Measurements from ENCODE around the gene EEF2.

The EEF2 gene

GRCh38 chr19:4023600-4024398, 38.5 kb upstream of the EEF2 start:
- TF ChIP-seq CTCF (IDR thresholded peaks at IDR 0.05; ENCODE audit: low read depth, low read length): no peak
- no peaks in the 10 kb centered on the region for H3K9me3 ChIP-seq
- no peaks in the 10 kb centered on the region for H3K27me3 ChIP-seq
- no peak overlapping the region for H3K4me3 ChIP-seq (ENCODE audit: low read depth, low read length)
- no peaks in the 10 kb centered on the region for H3K4me1 ChIP-seq
- DNase-seq: no peak
- H3K36me3 ChIP-seq: peaks cover 37% of the 10 kb centered on the region

- no peak for TF ChIP-seq CTCF (IDR thresholded peaks at IDR 0.05; ENCODE audit: low read depth, low read length)
- Histone ChIP-seq H3K9me3 (no peaks in the 10 kb centered on the region), H3K36me3 (peaks cover 42% of the 10 kb centered on the region), H3K27me3 (no peaks in the 10 kb centered on the region), H3K4me1 (peaks cover 10% of the 10 kb centered on the region), H3K4me3 (ENCODE audit: low read depth, low read length) (no peak overlapping the region)
- peak; percentile 10 for DNase-seq
These were observed 34.3 kb upstream of the EEF2 start for GRCh38 chr19:4019578-4019977.

GRCh38 chr19:4018775-4019504, 33.7 kb upstream of the EEF2 start:
- Histone ChIP-seq H3K36me3 (peaks cover 42% of the 10 kb centered on the region), H3K9me3 (no peaks in the 10 kb centered on the region), H3K4me3 (ENCODE audit: low read depth, low read length) (no peak overlapping the region), H3K27me3 (no peaks in the 10 kb centered on the region), H3K4me1 (peaks cover 12% of the 10 kb centered on the region)
- TF ChIP-seq CTCF (IDR thresholded peaks at IDR 0.05; ENCODE audit: low read depth, low read length): no peak
- DNase-seq: no peak

- DNase-seq: no peak
- Histone ChIP-seq H3K27me3 (no peaks in the 10 kb centered on the region), H3K36me3 (peaks cover 42% of the 10 kb centered on the region), H3K4me1 (peaks cover 12% of the 10 kb centered on the region), H3K4me3 (ENCODE audit: low read depth, low read length) (no peak overlapping the region), H3K9me3 (no peaks in the 10 kb centered on the region)
- no peak for TF ChIP-seq CTCF (IDR thresholded peaks at IDR 0.05; ENCODE audit: low read depth, low read length)
These were observed 32.9 kb upstream of the EEF2 start for GRCh38 chr19:4018140-4018613.

- Histone ChIP-seq H3K9me3 (no peaks in the 10 kb centered on the region), H3K36me3 (peaks cover 43% of the 10 kb centered on the region), H3K4me1 (peaks cover 12% of the 10 kb centered on the region), H3K4me3 (ENCODE audit: low read depth, low read length) (no peak overlapping the region), H3K27me3 (no peaks in the 10 kb centered on the region)
- no peak for DNase-seq
- TF ChIP-seq CTCF (IDR thresholded peaks at IDR 0.05; ENCODE audit: low read depth, low read length): no peak
These were observed 31.8 kb upstream of the EEF2 start for GRCh38 chr19:4016903-4017638.

Measured in BE2C (cell line).